A549 (cell line): ENCODE measurements around the gene TPRG1. TPM values are rescaled to one million over a fixed set of nuclear protein-coding genes. Genes with fewer than 3 reads are reported as not detected.

Experiments
- ATAC-seq, 2 experiments: fragments of 200-7000 bp in 1 of 2; fragments of >200 bp in 1 of 2; cut with Nextera tagmentation in 1 of 2; cut with Tn5 transposase in 1 of 2; 3 replicates each; pipeline versions ENCODE4 v1.8.0 to v1.9.1; 2018 to 2020; ENCODE audit warnings: mild to moderate bottlenecking in 1 of 2, moderate library complexity in 1 of 2
- CTCF ChIA-PET: fragments of 300-600 bp; sonication (Branson Sonifier 250); formaldehyde crosslinking; extraction: SDS; loops from one replicate; lab custom pipeline; 2021; ENCODE audit warnings: antibody characterized with exemption, inconsistent platforms; lab: Yijun Ruan, JAX
- POLR2A ChIA-PET: fragments of 350-600 bp; formaldehyde crosslinking; extraction: SDS; loops from one replicate; lab custom pipeline; 2021; ENCODE audit warnings: antibody characterized with exemption, inconsistent platforms; lab: Yijun Ruan, JAX
- DNase-seq, 2 experiments: peaks; one replicate each; pipeline versions ENCODE4 v3.0.0 to v3.0.0-alpha.2; 2011 to 2016; ENCODE audit warnings: low read depth in 1 of 2, low spot score in 1 of 2
- FAIRE-seq: peaks from 2 replicates; lab custom pipeline; 2011; peaks lifted over from hg19 to GRCh38; lab: Jason Lieb, UNC
- H3K27ac ChIP-seq, 2 experiments: fragments of >200 bp; sonication (Bioruptor Twin); formaldehyde crosslinking; 3 replicates each; pipeline ENCODE4 v1.5.1; 2016 to 2017
- H3K4me1 ChIP-seq: fragments of >200 bp; sonication (Bioruptor Twin); formaldehyde crosslinking; 3 replicates; pipeline ENCODE4 v1.6.1; 2016
- H3K4me2 ChIP-seq: fragments of >200 bp; sonication (Bioruptor Twin); formaldehyde crosslinking; 3 replicates; pipeline ENCODE4 v1.6.1; 2016
- H3K4me3 ChIP-seq: fragments of >200 bp; sonication (Bioruptor Twin); formaldehyde crosslinking; 3 replicates; pipeline ENCODE4 v1.5.1; 2016
- H3K9me3 ChIP-seq: fragments of >200 bp; sonication (Bioruptor Twin); formaldehyde crosslinking; 3 replicates; pipeline ENCODE4 v1.6.1; 2016
- BHLHE40 ChIP-seq: IDR thresholded peaks from 2 replicates; pipeline ENCODE4 v1.6.1; 2012; ENCODE audit warnings: low read depth, low read length, inconsistent platforms
- CHD4 ChIP-seq: fragments of 200-600 bp; sonication (generic); IDR thresholded peaks from 2 replicates; pipeline ENCODE4 v1.6.1; 2016; ENCODE audit warnings: antibody characterized with exemption, mild to moderate bottlenecking, borderline replicate concordance
- E2F6 ChIP-seq: IDR thresholded peaks from 2 replicates; pipeline ENCODE4 v1.6.1; 2012; ENCODE audit warnings: low read depth, borderline replicate concordance
- EP300 ChIP-seq, 2 experiments: fragments of >200 bp; sonication (Bioruptor Twin); formaldehyde crosslinking; IDR thresholded peaks; 2 replicates in 1 of 2; 3 replicates in 1 of 2; pipeline ENCODE4 v1.6.1; 2016 to 2017
- FOSL2 ChIP-seq, 2 experiments: fragments of 450-650 bp in 1 of 2; fragments of >200 bp in 1 of 2; sonication (Bioruptor Twin) in 1 of 2; formaldehyde crosslinking; IDR thresholded peaks; 2 replicates each; pipeline versions ENCODE4 v1.5.0 to v1.6.1; 2016 to 2020; ENCODE audit warnings: mild to moderate bottlenecking in 1 of 2, moderate library complexity in 1 of 2
- HEYL ChIP-seq: fragments of 250-450 bp; sonication (Bioruptor Pico); IDR thresholded peaks from 2 replicates; pipeline ENCODE4 v1.8.0; 2021; ENCODE audit warnings: mild to moderate bottlenecking, moderate library complexity
- HOXA7 ChIP-seq: fragments of 250-450 bp; sonication (Bioruptor Pico); IDR thresholded peaks from 2 replicates; pipeline ENCODE4 v1.5.0; 2020; ENCODE audit warnings: mild to moderate bottlenecking, moderate library complexity
- HOXB5 ChIP-seq: fragments of 250-450 bp; sonication (Bioruptor Pico); IDR thresholded peaks from 2 replicates; pipeline ENCODE4 v1.5.0; 2020; ENCODE audit warnings: mild to moderate bottlenecking, moderate library complexity
- JUN ChIP-seq, 2 experiments: fragments of >200 bp; sonication (Bioruptor Twin); formaldehyde crosslinking; IDR thresholded peaks; 2 replicates in 1 of 2; 3 replicates in 1 of 2; pipeline ENCODE4 v1.6.1; 2016 to 2017
- KDM1A ChIP-seq: fragments of 200-600 bp; sonication (generic); IDR thresholded peaks from 2 replicates; pipeline ENCODE4 v1.6.1; 2016; ENCODE audit warnings: low read depth, mild to moderate bottlenecking
- MAFK ChIP-seq: fragments of 450-650 bp; IDR thresholded peaks from 2 replicates; pipeline ENCODE4 v1.6.1; 2014; ENCODE audit not compliant: partially characterized antibody
- NFE2L2 ChIP-seq: fragments of 150-350 bp; conservative IDR thresholded peaks from 2 replicates; pipeline ENCODE4 v1.6.1; 2014; ENCODE audit warnings: low read length
- NR3C1 ChIP-seq: fragments of >200 bp; sonication (Bioruptor Twin); formaldehyde crosslinking; IDR thresholded peaks from 3 replicates; pipeline ENCODE4 v1.6.1; 2017
- RAD21 ChIP-seq, 2 experiments: fragments of >200 bp in 1 of 2; sonication (Bioruptor Twin) in 1 of 2; formaldehyde crosslinking in 1 of 2; IDR thresholded peaks in 1 of 2; conservative IDR thresholded peaks in 1 of 2; 2 replicates in 1 of 2; 3 replicates in 1 of 2; pipeline ENCODE4 v1.6.1; 2012 to 2018; ENCODE audit warnings: inconsistent platforms in 1 of 2
- RFX5 ChIP-seq: fragments of 450-650 bp; IDR thresholded peaks from 2 replicates; pipeline ENCODE4 v1.7.1; 2014; ENCODE audit warnings: antibody characterized with exemption, mild to moderate bottlenecking, moderate library complexity
- RNF2 ChIP-seq: fragments of 200-600 bp; sonication (generic); IDR thresholded peaks from 2 replicates; pipeline ENCODE4 v1.6.1; 2016; ENCODE audit warnings: low read depth, mild to moderate bottlenecking, antibody characterized with exemption, moderate library complexity, borderline replicate concordance
- USF2 ChIP-seq: fragments of 450-650 bp; IDR thresholded peaks from 2 replicates; pipeline ENCODE4 v1.6.1; 2014; ENCODE audit warnings: antibody characterized with exemption
- ZC3H11A ChIP-seq: fragments of 450-650 bp; IDR thresholded peaks from 2 replicates; pipeline ENCODE4 v1.6.1; 2014; ENCODE audit warnings: antibody characterized with exemption, mild to moderate bottlenecking
- ZFP36 ChIP-seq: fragments of 450-650 bp; IDR thresholded peaks from 2 replicates; pipeline ENCODE4 v1.6.1; 2014; ENCODE audit warnings: borderline replicate concordance; ENCODE audit not compliant: partially characterized antibody
- ZSCAN20 ChIP-seq: fragments of 250-450 bp; sonication (Bioruptor Pico); IDR thresholded peaks from 2 replicates; pipeline ENCODE4 v1.8.0; 2022; ENCODE audit warnings: mild to moderate bottlenecking, moderate library complexity
- WGBS: methylation state at CpG from one replicate; pipeline ENCODE4 v1.1.6; 2017; ENCODE audit errors: missing lambda C conversion rate; 5-methylcytosine and 5-hydroxymethylcytosine counted together
- polyA plus RNA-seq, 4 experiments: library from polyadenylated mRNA; depleted of rRNA in 3 of 4; stranded (reverse); fragments of >200 nt; fragmentation: RNase III in 1 of 4; extraction: RNeasy Plus Mini Kit Qiagen cat#74134 plus additional on column Dnase treatment in 1 of 4; gene quantifications; 2 replicates in 3 of 4; 3 replicates in 1 of 4; pipeline ENCODE4 v1.2.3, GENCODE V29; 2011 to 2017
- TF ChIP-seq, protein P1 (sequence below): fragments of 250-450 bp; sonication (Bioruptor Pico); IDR thresholded peaks from 2 replicates; pipeline ENCODE4 v1.5.0; 2021; ENCODE audit warnings: mild to moderate bottlenecking, moderate library complexity, borderline replicate concordance
- TF ChIP-seq, protein P2 (sequence below): IDR thresholded peaks from 2 replicates; pipeline ENCODE4 v1.6.1; 2012
- TF ChIP-seq, protein P3 (sequence below): IDR thresholded peaks from 2 replicates; pipeline ENCODE4 v1.6.1; 2012

The TPRG1 gene
- polyA plus RNA-seq, 2 of the 4 experiments (the other 2 are of a cell fraction), result 0.21 to 1.1 TPM

DNA sequence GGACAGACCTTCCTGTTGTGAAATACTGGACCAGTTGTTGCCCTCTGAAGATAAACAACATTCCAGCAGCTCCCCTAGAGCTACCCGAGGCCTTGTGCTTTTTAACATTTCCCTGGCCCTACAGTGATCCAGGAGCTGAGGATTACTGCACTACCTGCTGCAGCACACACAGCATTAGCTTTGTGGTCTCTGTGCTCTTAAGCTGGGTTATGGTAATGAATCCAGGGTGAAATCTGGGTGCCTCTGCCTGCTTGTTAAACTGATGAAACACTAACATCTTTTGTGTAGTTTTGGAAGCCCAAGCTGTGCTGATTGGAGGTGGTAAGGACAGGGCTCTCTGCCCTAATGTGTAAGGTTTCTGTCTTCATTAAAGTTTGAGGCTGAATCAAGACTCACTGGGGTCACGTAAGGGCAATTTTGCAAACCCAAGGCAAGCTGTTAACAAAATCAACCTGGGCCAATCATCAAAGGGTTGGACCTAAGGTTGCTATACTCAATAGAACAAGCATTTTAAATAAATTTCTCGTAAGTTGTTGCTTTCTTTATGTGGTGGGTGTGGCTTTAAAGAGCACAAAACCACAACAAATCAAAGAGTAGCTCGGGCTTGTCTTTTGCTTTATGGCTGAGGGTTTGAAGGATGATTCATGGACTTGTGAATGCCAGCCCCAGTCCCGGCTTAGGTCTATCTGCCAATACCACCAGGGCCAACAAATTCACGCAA is 183.9 kb downstream of the TPRG1 start (continued):
- TF ChIP-seq, protein P1, sequence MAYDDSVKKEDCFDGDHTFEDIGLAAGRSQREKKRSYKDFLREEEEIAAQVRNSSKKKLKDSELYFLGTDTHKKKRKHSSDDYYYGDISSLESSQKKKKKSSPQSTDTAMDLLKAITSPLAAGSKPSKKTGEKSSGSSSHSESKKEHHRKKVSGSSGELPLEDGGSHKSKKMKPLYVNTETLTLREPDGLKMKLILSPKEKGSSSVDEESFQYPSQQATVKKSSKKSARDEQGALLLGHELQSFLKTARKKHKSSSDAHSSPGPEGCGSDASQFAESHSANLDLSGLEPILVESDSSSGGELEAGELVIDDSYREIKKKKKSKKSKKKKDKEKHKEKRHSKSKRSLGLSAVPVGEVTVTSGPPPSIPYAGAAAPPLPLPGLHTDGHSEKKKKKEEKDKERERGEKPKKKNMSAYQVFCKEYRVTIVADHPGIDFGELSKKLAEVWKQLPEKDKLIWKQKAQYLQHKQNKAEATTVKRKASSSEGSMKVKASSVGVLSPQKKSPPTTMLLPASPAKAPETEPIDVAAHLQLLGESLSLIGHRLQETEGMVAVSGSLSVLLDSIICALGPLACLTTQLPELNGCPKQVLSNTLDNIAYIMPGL, result no peak
- TF ChIP-seq USF2 (no peak), FOSL2 (IDR thresholded peaks at IDR 0.05) (0 out of 2 replicates have a peak, but pooled peaks have one; percentile 20), FOSL2 (CRISPR knock-in tag; IDR thresholded peaks at IDR 0.05) (peak; percentile 67), KDM1A (no peak), MAFK (no peak), E2F6 (no peak), BHLHE40 (no peak), HEYL (no peak), NFE2L2 (no peak), EP300 (IDR thresholded peaks at IDR 0.05) (peak in 1 of 2 experiments; percentile 53; a peak in 3 of 5 replicates), RAD21 (conservative IDR thresholded peaks at IDR 0.05 in 1 of 2, IDR thresholded peaks at IDR 0.05 in 1 of 2) (no peak), HOXB5 (CRISPR knock-in tag) (0 out of 2 replicates have a peak, but pooled peaks have one; percentile 32), RNF2 (no peak), CHD4 (no peak), JUN (IDR thresholded peaks at IDR 0.05) (peak in 1 of 2 experiments; percentile 47; a peak in 1 of 5 replicates)
- TF ChIP-seq, protein P2, sequence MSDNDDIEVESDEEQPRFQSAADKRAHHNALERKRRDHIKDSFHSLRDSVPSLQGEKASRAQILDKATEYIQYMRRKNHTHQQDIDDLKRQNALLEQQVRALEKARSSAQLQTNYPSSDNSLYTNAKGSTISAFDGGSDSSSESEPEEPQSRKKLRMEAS, result peak; percentile 25

GRCh38 chr3:189360291-189360690 is 188.5 kb downstream of the TPRG1 start:
- Histone ChIP-seq H3K27ac (peak overlapping the region; percentile 2 to 71; a peak in 2 of 6 replicates), H3K4me1 (peaks cover 34% of the 10 kb centered on the region), H3K9me3 (0 out of 3 replicates have a peak, but pooled peaks cover 5% of the 10 kb centered on the region), H3K4me3 (no peak overlapping the region), H3K4me2 (no peak overlapping the region)
- 90% methylated on average over 5 of the region's 5 CpGs for WGBS
- TF ChIP-seq RFX5 (no peak), MAFK (no peak), ZC3H11A (no peak), HOXA7 (CRISPR knock-in tag) (no peak), NR3C1 (no peak), BHLHE40 (no peak), ZSCAN20 (CRISPR knock-in tag) (no peak), ZFP36 (no peak)
- TF ChIP-seq, protein P3, sequence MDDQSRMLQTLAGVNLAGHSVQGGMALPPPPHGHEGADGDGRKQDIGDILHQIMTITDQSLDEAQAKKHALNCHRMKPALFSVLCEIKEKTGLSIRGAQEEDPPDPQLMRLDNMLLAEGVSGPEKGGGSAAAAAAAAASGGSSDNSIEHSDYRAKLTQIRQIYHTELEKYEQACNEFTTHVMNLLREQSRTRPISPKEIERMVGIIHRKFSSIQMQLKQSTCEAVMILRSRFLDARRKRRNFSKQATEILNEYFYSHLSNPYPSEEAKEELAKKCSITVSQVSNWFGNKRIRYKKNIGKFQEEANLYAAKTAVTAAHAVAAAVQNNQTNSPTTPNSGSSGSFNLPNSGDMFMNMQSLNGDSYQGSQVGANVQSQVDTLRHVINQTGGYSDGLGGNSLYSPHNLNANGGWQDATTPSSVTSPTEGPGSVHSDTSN, result no peak
- TF ChIP-seq, protein P1, result no peak
- FAIRE-seq (no peak), DNase-seq (no peak), ATAC-seq (no peak)
- POLR2A ChIA-PET, result no interaction called here
- CTCF ChIA-PET, result interaction anchor here (1.0 kb wide), 1 partner anchor 28 kb away, joined by 3 read pairs; no protein-coding TSS in a partner anchor
